GM19452 (cell line): ENCODE data around the gene CD151.

Experiments
- ATAC-seq: cut with Tn5 transposase; IDR thresholded peaks from one replicate; pipeline ENCODE4 v1.9.1; 2021; ENCODE audit not compliant: unreplicated experiment

CD151 gene

DNA sequence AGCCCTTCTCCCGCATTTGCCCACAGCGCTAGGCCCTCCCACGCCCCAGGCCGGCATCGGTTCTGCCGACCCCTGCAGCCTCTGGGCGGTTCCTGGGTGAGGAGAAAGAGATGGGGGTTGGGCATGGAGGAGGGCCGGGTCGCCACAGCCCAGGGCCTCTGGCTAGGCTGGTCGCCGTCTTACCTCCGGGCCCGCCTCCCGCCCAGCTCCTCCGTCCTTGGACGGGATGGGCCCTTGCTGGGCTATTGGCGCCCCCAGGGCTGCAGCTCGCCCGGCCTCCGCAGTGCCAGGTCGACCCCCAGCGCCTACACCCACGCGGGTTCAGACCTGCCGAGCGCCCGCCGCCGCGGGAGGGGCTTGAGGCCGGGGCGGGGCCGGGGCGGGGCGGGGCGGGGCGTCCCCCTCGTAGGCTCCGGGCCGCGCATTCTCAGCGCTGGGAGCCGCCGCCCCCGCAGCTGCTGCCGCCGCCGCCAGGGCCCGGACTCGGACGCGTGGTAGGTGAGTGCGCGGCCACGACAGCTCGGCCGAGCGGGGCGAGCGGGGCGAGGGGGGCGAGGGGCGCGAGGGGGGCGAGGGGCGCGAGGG is at the start of gene CD151:
Gene CD151 (plus strand): TSS at position 424 of the 585 bp plus-strand sequence. CDS start 3,118 bp downstream, outside the sequence.
- ATAC-seq: no peak

DNA sequence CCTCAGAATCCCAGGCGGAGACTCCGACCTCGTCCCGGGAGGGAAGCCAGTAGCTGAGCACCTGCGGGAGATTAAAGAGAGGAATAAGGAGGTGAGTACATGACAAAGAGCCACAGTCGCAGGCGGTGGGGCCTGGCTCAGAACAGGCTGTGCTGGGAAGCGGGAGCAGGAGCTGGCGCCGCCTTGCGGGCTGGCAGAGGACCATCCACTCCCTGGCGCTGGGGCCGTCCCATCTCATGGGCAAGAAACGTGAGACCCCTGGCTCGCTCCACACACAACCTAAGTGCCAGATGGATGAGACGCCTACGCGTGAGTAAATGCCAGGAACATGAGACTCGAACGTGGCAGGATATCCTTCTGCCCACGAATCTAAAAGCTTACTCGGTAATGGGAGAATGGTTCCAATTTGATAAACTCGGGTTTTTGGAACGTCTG is 49.2 kb upstream of the CD151 start:
- no peak for ATAC-seq

- ATAC-seq: no peak
Observed at GRCh38 chr11:786235-787083, 46.3 kb upstream of the CD151 start.

GRCh38 chr11:787084-787675 is 45.6 kb upstream of the CD151 start:
- ATAC-seq: no peak

DNA sequence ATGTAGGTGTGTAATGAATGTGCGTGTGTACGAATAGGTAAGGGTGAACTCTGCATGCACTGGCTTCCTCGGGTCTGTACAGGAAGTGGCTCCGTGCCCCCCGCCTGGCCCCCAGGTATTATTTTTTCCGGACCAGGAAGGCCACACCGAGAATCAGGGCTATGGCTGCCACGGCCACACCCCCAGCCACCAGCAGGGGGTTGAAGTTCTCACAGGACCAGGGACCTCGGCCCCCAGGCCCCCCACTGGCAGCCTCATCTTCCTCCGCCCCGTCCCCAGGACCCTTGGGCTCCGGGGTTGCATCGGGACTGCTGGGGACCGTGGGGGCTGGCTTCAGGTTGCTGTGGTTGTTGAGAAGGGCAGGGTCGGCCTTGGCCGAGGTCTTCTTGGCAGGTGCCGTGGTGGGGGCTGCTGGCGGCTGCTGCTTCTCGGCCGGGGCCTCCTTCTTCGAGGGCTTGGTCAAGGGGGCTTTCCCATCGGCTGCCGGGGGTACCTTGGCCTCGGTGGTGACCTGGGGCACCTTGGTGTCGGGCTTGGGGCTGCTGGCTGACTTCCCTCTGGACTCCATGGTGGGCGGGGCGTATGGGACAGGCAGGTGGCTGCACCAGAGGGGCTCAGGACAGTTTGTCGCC is 44.6 kb upstream of the CD151 start:
- no peak for ATAC-seq

- ATAC-seq: no peak
Observed at GRCh38 chr11:788953-789940, 43.5 kb upstream of the CD151 start.

DNA sequence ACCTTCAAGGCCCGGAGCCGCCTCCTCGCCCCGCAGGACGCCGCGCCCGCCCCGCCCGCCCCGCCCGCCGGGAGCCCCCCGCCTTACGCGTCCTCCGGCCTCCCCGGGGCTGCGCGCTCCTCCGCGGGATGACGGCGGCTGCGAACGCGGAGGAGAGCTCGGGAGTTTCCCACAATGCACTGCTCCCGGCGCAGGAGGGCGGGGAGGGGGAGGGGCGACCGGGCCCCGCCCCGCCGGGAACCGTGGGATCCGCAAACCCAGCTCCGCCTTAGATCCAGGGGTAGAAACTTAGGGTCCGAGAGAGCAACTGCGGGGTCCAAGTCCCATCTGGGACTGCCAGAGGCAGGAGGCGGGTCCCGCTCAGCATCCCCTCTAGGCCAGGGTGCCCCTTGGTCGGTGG is 42.8 kb upstream of the CD151 start, which contains the start of gene CEND1:
Gene CEND1 (minus strand): TSS at position 148 of the 400 bp plus-strand sequence. CDS start 1,514 bp downstream, outside the sequence.
- ATAC-seq: no peak

DNA sequence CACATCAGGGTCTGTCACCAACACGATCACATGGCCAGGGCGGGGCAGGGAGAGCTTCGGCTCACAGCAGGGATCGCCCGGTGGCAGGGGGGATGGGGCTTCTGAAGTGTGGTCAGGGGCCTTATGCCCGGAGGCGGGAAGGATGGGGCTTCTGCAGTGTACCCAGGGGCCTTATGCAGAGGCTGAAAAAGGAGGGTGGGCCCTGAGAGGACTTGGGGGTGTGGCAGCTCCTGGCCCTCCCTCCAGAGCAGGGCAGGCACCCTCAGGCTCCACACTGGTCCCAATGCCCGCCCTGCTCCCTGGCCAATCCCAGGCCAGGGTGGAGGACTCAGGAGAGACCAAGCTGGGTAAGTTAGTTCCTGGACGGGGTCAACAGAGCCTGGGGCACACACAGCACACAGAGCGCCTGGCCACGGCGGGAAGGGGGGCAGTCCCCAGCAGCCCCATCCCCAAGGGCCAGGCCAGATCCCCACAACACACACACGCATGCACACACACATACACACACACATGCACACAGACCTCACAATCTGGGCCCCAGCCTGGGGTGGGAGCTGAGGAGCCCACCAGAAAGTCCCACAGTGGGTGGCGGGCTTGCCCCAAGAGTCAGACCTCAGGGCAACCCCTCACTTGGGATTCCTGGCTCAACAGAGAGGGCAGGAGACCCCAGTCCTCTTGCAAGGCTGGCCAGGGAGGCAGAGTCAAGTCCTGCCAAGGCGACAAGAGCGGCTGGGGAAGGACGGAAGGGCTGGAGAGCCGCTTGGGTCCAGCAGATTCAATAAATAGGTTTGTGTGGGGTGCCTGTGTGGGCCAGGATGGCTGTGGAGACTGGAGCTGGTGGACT is 41.8 kb upstream of the CD151 start:
- no peak for ATAC-seq

GRCh38 chr11:791658-792534 is 40.9 kb upstream of the CD151 start:
- no peak for ATAC-seq

DNA sequence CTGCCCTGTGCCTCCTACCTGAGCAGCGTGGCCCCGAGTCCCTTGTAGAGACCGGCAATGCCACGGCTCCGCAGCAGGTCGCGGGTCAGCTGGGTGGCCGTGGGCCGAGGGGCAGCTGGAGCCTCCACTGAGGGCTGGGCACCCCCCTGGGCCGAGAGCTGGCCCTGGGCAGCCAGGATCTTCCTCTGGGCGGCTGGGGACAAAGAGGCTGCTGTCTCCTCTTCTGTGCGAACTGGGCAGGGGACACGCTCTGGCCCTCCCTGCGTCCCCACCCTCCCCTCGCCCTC is 40.3 kb upstream of the CD151 start:
- ATAC-seq: no peak

DNA sequence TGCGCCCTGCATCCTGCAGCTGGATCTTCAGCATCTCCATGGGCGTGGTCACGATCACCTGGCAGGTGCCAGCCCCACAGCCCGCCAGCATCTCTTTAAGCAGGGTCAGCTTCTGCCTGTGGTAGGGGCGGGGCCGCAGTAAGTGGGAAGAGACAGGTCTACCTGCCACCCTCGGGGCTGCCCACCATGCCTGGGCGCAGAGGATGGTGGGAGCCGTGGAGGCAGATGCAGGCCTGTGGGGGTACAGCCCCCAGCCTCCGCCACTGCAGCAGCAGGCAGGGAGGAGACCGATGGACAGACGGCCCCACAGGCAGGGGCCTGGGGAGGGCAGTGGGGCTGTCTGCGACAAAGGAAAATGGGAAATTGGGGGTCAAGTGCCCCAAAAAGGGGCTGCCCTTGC is 39.9 kb upstream of the CD151 start:
- no peak for ATAC-seq

GRCh38 chr11:793556-793955 is 39.2 kb upstream of the CD151 start:
- no peak for ATAC-seq

DNA sequence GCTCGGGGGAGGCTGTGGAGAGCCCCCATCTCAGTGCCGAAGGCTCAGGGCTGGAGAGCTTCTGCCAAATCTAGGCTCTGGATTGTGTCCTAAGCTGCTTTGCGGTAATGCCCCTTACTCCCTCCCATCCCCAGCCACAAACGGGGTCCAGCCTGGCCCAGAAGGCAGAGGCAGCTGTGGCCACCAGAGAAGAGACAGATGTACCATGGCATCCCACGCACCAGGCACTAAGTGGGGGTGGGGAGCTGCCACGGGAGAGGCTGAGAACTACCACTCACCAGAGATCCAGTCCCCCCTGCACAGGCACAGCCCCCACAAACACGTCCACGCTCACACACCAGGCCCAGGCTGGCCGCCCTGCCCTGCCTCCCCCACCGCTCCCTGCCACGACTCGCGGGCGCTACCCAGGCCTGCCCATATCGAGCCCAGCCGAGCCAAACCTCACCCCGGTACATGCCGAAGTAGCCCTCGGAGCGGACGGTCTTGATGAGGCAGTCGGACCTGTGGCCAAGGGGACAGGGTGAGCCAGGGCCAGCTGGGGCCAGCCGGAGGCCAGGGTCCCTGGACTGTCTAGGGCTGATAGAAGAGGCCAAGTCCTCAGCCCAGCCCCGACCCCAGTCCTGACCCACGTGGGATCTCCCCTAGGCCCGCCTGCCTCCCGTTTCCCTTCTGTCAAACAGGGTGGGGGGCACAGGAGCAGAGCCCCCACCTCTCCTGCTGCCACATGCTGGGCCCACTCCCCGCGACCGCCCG is 38.6 kb upstream of the CD151 start:
- ATAC-seq: no peak

GRCh38 chr11:794766-795633 is 37.8 kb upstream of the CD151 start:
- ATAC-seq: no peak

GRCh38 chr11:795634-796564 is 36.9 kb upstream of the CD151 start:
- ATAC-seq: no peak
